Calu3 (cell line): Measurements from ENCODE around the gene APC2. TPM values are rescaled to one million over a fixed set of nuclear protein-coding genes. Genes with fewer than 3 reads are reported as not detected.

ENCODE experiments used
- BruUV-seq: library from RNA; stranded (reverse); fragments of 400-500 nt; replicated peaks from 2 replicates; lab custom pipeline; 2021; lab: Mats Ljungman, UMichigan
- CTCF ChIA-PET: fragments of 300-600 bp; sonication (Branson Sonifier 250); formaldehyde crosslinking; loops from one replicate; lab custom pipeline; 2022; ENCODE audit warnings: antibody characterized with exemption; lab: Charles Lee
- DNase-seq: peaks from one replicate; pipeline ENCODE4 v3.0.0; 2022
- H3K27ac Mint-ChIP-seq: one replicate; pipeline ENCODE4 v1.8.0; 2022; ENCODE audit warnings: mixed read lengths; ENCODE audit not compliant: unreplicated experiment
- H3K27me3 Mint-ChIP-seq: one replicate; pipeline ENCODE4 v1.8.0; 2022; ENCODE audit warnings: mixed read lengths; ENCODE audit not compliant: unreplicated experiment
- H3K36me3 Mint-ChIP-seq: one replicate; pipeline ENCODE4 v1.8.0; 2022; ENCODE audit warnings: mild to moderate bottlenecking, moderate library complexity, mixed read lengths; ENCODE audit not compliant: insufficient read depth, unreplicated experiment
- H3K4me1 Mint-ChIP-seq: one replicate; pipeline ENCODE4 v1.8.0; 2022; ENCODE audit warnings: mild to moderate bottlenecking, low read depth, mixed read lengths; ENCODE audit not compliant: unreplicated experiment
- H3K4me3 Mint-ChIP-seq: one replicate; pipeline ENCODE4 v1.8.0; 2022; ENCODE audit warnings: mild to moderate bottlenecking, low read depth, moderate library complexity, mixed read lengths; ENCODE audit not compliant: unreplicated experiment
- H3K9me3 Mint-ChIP-seq: one replicate; pipeline ENCODE4 v1.8.0; 2022; ENCODE audit warnings: low read depth, mixed read lengths; ENCODE audit not compliant: unreplicated experiment
- intact Hi-C: fragments of 100-400 bp; cut with micrococcal nuclease; formaldehyde crosslinking; loops from one replicate; pipeline ENCODE4 v1.10.0; 2022; ENCODE audit not compliant: unreplicated experiment
- total RNA-seq: library from RNA; stranded (reverse); gene quantifications from 2 replicates; pipeline ENCODE4 v1.2.3, GENCODE V29; 2022
- TF ChIP-seq, protein P1 (sequence below): fragments of 200-600 bp; IDR thresholded peaks from one replicate; pipeline ENCODE4 v1.8.0; 2022; ENCODE audit warnings: antibody characterized with exemption; ENCODE audit not compliant: unreplicated experiment

The APC2 gene
- total RNA-seq, 1 experiment from 2014 or later = 0.12 TPM

GRCh38 chr19:1424192-1424955 lies 25.5 kb upstream of the APC2 start:
- CTCF ChIA-PET = no interaction called here
- no peak overlapping the region for H3K27ac Mint-ChIP-seq
- intact Hi-C loops = no loop called here
- no peak for DNase-seq
- no peak overlapping the region for H3K4me3 Mint-ChIP-seq
- H3K4me1 Mint-ChIP-seq = no peaks in the 10 kb centered on the region
- TF ChIP-seq, protein P1, sequence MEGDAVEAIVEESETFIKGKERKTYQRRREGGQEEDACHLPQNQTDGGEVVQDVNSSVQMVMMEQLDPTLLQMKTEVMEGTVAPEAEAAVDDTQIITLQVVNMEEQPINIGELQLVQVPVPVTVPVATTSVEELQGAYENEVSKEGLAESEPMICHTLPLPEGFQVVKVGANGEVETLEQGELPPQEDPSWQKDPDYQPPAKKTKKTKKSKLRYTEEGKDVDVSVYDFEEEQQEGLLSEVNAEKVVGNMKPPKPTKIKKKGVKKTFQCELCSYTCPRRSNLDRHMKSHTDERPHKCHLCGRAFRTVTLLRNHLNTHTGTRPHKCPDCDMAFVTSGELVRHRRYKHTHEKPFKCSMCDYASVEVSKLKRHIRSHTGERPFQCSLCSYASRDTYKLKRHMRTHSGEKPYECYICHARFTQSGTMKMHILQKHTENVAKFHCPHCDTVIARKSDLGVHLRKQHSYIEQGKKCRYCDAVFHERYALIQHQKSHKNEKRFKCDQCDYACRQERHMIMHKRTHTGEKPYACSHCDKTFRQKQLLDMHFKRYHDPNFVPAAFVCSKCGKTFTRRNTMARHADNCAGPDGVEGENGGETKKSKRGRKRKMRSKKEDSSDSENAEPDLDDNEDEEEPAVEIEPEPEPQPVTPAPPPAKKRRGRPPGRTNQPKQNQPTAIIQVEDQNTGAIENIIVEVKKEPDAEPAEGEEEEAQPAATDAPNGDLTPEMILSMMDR = no peak
- no peaks in the 10 kb centered on the region for H3K27me3 Mint-ChIP-seq
- H3K36me3 Mint-ChIP-seq = peaks cover 47% of the 10 kb centered on the region
- H3K9me3 Mint-ChIP-seq = no peaks in the 10 kb centered on the region
- BruUV-seq = no TSS peak

DNA sequence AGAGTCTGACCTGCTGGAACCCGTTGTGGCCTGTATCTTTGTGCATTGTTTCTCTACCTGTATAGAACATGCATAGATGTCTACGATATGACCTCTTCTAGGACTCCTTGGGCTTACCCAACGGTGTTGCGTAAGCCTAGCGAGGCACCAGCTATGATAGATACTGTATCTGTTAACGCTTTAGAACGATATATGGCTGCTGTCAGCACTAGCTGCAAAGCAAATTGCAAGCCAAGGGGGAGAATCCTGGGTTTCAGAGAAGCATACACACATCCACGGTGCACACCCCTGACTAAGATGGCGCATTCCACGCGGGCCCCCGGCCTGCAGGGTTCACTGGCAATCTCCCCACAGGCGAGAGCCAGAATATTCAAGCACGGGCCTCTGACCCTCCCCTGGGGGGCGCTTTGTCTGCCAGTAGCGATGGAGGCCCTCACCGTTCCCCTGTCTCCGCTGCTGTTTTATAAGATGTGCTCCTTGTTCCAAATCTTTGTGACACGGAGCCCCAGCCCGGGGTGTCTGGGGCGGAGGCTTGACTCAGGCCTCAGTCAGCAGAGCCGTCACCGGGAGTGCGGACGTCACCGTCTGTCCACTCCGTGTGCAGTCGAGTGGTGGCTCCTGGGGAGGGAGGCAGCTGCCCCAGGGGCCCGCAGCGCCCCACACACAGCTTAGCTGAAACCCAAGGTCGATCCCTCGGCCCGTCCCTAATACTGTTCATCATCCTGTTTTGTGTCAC lies 24.7 kb upstream of the APC2 start:
- H3K27ac Mint-ChIP-seq = no peak overlapping the region

GRCh38 chr19:1425902-1426301 lies 24.0 kb upstream of the APC2 start:
- TF ChIP-seq, protein P1 = no peak
- no peak for DNase-seq
- Mint-ChIP-seq H3K4me1 (no peaks in the 10 kb centered on the region), H3K36me3 (peaks cover 42% of the 10 kb centered on the region), H3K27ac (no peak overlapping the region), H3K4me3 (no peak overlapping the region), H3K27me3 (no peaks in the 10 kb centered on the region), H3K9me3 (no peaks in the 10 kb centered on the region)
- BruUV-seq = no TSS peak
- CTCF ChIA-PET = no interaction called here
- intact Hi-C loops = no loop called here

More for the DNA sequence above, 24.7 kb upstream of the APC2 start:
- CTCF ChIA-PET = no interaction called here
- BruUV-seq = no TSS peak
- Mint-ChIP-seq H3K27me3 (no peaks in the 10 kb centered on the region), H3K4me3 (no peak overlapping the region), H3K36me3 (peaks cover 42% of the 10 kb centered on the region), H3K9me3 (no peaks in the 10 kb centered on the region), H3K4me1 (no peaks in the 10 kb centered on the region)
- TF ChIP-seq, protein P1 = no peak
- intact Hi-C loops = no loop called here
- no peak for DNase-seq

DNA sequence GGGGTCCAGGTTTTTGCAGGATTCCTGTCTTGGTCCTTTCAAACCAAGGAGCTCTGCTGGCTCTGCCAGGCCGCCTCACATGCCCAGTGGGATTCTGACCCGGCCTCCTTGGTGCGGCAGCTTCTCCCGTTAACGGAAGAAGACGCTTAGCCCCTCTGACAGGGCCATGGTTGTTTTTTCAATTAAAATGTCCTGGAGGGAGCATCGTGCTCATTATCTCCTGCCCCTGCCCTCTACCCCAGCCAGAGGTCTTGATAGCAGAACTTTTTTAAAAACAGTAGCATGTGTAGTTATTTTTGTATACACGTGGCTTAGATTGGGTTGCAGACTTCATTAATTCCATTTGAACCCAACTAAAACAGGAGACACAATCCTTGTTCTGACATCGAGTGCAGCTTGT lies 23.2 kb upstream of the APC2 start:
- no peak overlapping the region for H3K27ac Mint-ChIP-seq
- no TSS peak for BruUV-seq
- CTCF ChIA-PET = no interaction called here
- H3K9me3 Mint-ChIP-seq = no peaks in the 10 kb centered on the region
- no peaks in the 10 kb centered on the region for H3K27me3 Mint-ChIP-seq
- no peaks in the 10 kb centered on the region for H3K4me1 Mint-ChIP-seq
- intact Hi-C loops = no loop called here
- peaks cover 44% of the 10 kb centered on the region for H3K36me3 Mint-ChIP-seq
- no peak for DNase-seq
- no peak overlapping the region for H3K4me3 Mint-ChIP-seq
- TF ChIP-seq, protein P1 = no peak
